ENCODE results near the gene BMP10. TPM values are rescaled to one million over a fixed set of nuclear protein-coding genes. Genes with fewer than 3 reads are reported as not detected.

BMP10 gene
- total and polyA plus RNA-seq, 2 of the 13 experiments (the other 11 are each of a cell fraction or from before 2014, with no cell fraction given): not detected

DNA sequence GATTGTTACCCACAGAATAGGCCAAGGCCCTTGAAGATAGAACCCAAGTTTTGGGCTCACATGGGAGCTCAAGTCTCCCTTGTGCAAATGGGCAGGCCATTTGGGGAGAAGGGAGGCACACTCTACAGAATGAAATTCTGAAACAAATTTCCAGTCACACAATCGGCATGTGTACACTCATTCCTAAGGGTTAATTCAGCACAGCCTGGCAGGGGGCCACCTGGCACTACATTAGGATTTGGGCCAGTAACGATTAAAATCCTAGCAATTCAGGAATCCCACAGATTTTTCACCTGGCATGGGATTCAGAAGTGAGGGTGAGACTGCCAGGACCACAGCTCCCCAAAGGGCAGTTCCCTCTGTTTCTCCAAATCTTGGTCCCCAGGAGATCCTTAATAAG, 46.4 kb downstream of the BMP10 start:
- no peak for FAIRE-seq
- no peak for ATAC-seq
- CTCF ChIA-PET (ENCODE audit: low intra/inter-chr PET ratio, low total read pairs): no interaction called here

DNA sequence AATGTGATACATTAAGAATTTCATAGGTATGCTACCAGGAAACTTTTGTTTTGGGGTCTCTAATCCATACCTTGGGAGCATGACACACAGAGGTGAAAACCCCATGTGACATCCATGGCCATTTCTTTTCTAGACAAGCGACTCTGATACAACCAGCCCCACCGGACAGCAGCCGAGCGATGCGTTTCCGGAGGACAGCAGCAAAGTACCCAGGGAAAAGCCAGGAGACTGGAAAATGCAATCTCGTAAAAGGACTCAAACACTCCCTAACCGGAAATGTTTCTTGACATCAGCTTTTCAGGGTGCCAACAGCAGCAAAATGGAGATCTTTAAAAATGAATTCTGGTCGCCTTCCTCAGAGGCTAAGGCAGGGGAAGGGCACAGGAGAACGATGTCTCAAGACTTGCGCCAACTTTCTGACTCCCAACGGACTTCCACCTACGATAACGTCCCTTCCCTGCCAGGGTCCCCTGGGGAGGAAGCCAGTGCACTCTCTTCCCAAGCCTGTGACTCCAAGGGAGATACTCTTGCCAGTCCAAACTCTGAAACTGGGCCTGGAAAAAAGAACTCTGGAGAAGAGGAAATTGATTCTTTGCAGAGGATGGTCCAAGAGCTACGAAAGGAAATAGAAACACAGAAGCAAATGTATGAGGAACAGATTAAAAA, 48.9 kb downstream of the BMP10 start:
- H3K4me2 ChIP-seq (ENCODE audit: low read depth, low read length): no peak overlapping the region
- in situ Hi-C loops (cut with HindIII; ENCODE audit: extremely low pct_ligation_motif_present, low pct_unique_long_range_greater_than_20kb) (no loop called here), intact Hi-C loops (cut with micrococcal nuclease; ENCODE audit: unreplicated experiment) (no loop called here)
- H3K4me3 ChIP-seq (replicated peaks in 1 of 3; ENCODE audit: insufficient read depth in 1 of 3, low read depth in 2 of 3, low read length in 3 of 3): no peak overlapping the region
- ChIA-PET CTCF (ENCODE audit: low intra/inter-chr PET ratio, low total read pairs) (no interaction called here), POLR2A (no interaction called here)
- no peaks in the 10 kb centered on the region for H3K4me1 ChIP-seq (ENCODE audit: insufficient read depth, low read length)
- H3K9ac ChIP-seq (ENCODE audit: insufficient read depth, low read depth, low read length): no peak overlapping the region
- no peak for FAIRE-seq
- no peak for ATAC-seq
- no peaks in the 10 kb centered on the region for H3K36me3 ChIP-seq (replicated peaks in 1 of 2; ENCODE audit: control insufficient read depth in 1 of 2, insufficient read depth in 2 of 2, low read length in 2 of 2)
- TF ChIP-seq KLF6 (CRISPR knock-in tag; IDR thresholded peaks at IDR 0.05) (no peak), CAMTA2 (CRISPR knock-in tag; IDR thresholded peaks at IDR 0.05; ENCODE audit: borderline replicate concordance) (no peak), MTF1 (CRISPR knock-in tag; IDR thresholded peaks at IDR 0.05) (no peak), ZNF446 (CRISPR knock-in tag; IDR thresholded peaks at IDR 0.05) (no peak), ZNF550 (CRISPR knock-in tag; IDR thresholded peaks at IDR 0.05; ENCODE audit: borderline replicate concordance) (no peak), CREB1 (IDR thresholded peaks at IDR 0.05) (no peak), CREB1 (CRISPR knock-in tag; IDR thresholded peaks at IDR 0.05) (no peak), SUZ12 (IDR thresholded peaks at IDR 0.05; ENCODE audit: low read depth, low read length) (no peak), MZF1 (CRISPR knock-in tag; IDR thresholded peaks at IDR 0.05; ENCODE audit: borderline replicate concordance) (no peak), BRCA1 (CRISPR knock-in tag; IDR thresholded peaks at IDR 0.05) (no peak), KLF11 (CRISPR knock-in tag; IDR thresholded peaks at IDR 0.05) (no peak), ZNF552 (CRISPR knock-in tag; IDR thresholded peaks at IDR 0.05; ENCODE audit: borderline replicate concordance) (no peak), GATA4 (IDR thresholded peaks at IDR 0.05; ENCODE audit: borderline replicate concordance, low read depth) (no peak), MYNN (CRISPR knock-in tag; IDR thresholded peaks at IDR 0.05; ENCODE audit: low read depth) (no peak)
- TF ChIP-seq, protein P1, sequence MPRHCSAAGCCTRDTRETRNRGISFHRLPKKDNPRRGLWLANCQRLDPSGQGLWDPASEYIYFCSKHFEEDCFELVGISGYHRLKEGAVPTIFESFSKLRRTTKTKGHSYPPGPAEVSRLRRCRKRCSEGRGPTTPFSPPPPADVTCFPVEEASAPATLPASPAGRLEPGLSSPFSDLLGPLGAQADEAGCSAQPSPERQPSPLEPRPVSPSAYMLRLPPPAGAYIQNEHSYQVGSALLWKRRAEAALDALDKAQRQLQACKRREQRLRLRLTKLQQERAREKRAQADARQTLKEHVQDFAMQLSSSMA (CRISPR knock-in tag; IDR thresholded peaks at IDR 0.05): no peak
- TF ChIP-seq, protein P2, sequence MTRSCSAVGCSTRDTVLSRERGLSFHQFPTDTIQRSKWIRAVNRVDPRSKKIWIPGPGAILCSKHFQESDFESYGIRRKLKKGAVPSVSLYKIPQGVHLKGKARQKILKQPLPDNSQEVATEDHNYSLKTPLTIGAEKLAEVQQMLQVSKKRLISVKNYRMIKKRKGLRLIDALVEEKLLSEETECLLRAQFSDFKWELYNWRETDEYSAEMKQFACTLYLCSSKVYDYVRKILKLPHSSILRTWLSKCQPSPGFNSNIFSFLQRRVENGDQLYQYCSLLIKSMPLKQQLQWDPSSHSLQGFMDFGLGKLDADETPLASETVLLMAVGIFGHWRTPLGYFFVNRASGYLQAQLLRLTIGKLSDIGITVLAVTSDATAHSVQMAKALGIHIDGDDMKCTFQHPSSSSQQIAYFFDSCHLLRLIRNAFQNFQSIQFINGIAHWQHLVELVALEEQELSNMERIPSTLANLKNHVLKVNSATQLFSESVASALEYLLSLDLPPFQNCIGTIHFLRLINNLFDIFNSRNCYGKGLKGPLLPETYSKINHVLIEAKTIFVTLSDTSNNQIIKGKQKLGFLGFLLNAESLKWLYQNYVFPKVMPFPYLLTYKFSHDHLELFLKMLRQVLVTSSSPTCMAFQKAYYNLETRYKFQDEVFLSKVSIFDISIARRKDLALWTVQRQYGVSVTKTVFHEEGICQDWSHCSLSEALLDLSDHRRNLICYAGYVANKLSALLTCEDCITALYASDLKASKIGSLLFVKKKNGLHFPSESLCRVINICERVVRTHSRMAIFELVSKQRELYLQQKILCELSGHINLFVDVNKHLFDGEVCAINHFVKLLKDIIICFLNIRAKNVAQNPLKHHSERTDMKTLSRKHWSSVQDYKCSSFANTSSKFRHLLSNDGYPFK (CRISPR knock-in tag; IDR thresholded peaks at IDR 0.05; ENCODE audit: borderline replicate concordance): no peak
- 60% methylated on average over 15 of the region's 15 CpGs for WGBS (ENCODE audit: low lambda C conversion rate)
- peaks cover 2 to 32% of the 10 kb centered on the region in 2 experiments; a peak in 2 of 5 replicates for H3K27me3 ChIP-seq (ENCODE audit: control insufficient read depth in 1 of 2, insufficient read depth in 2 of 2, low read length in 2 of 2)
- H3K79me2 ChIP-seq (ENCODE audit: insufficient read depth, low read length): no peaks in the 10 kb centered on the region
- no peak overlapping the region for H2AFZ ChIP-seq (ENCODE audit: low read length)
- no peaks in the 10 kb centered on the region for H3K9me3 ChIP-seq (ENCODE audit: low read length)
- DNase-seq (ENCODE audit: low spot score): no peak
- no TSS peak for BruUV-seq (replicated peaks)
- no peaks in the 10 kb centered on the region for H4K20me1 ChIP-seq (ENCODE audit: insufficient read depth, low read length)
- H3K27ac ChIP-seq (ENCODE audit: extremely low read length, insufficient read depth, low read length): no peak overlapping the region

More for the DNA sequence above, 46.4 kb downstream of the BMP10 start:
- H4K20me1 ChIP-seq (ENCODE audit: insufficient read depth, low read length): no peaks in the 10 kb centered on the region
- no peaks in the 10 kb centered on the region for H3K9me3 ChIP-seq (ENCODE audit: low read length)
- H3K27me3 ChIP-seq (ENCODE audit: control insufficient read depth in 1 of 2, insufficient read depth in 2 of 2, low read length in 2 of 2): peaks cover 0 to 26% of the 10 kb centered on the region in 2 experiments; a peak in 2 of 5 replicates
- H3K4me1 ChIP-seq (ENCODE audit: insufficient read depth, low read length): peaks cover 9% of the 10 kb centered on the region; the same call in 1 of the 2 replicates
- no TSS peak for BruUV-seq (replicated peaks)
- H3K9ac ChIP-seq (ENCODE audit: insufficient read depth, low read depth, low read length): no peak overlapping the region
- 22% methylated on average over 2 of the region's 2 CpGs for WGBS (ENCODE audit: low lambda C conversion rate)
- intact Hi-C loops (cut with micrococcal nuclease; ENCODE audit: unreplicated experiment): no loop called here
- no peaks in the 10 kb centered on the region for H3K79me2 ChIP-seq (ENCODE audit: insufficient read depth, low read length)
- no peak for DNase-seq (ENCODE audit: low spot score)
- POLR2A ChIA-PET: no interaction called here
- no peak overlapping the region for H2AFZ ChIP-seq (ENCODE audit: low read length)
- no peak overlapping the region for H3K27ac ChIP-seq (ENCODE audit: extremely low read length, insufficient read depth, low read length)
- H3K36me3 ChIP-seq (replicated peaks in 1 of 2; ENCODE audit: control insufficient read depth in 1 of 2, insufficient read depth in 2 of 2, low read length in 2 of 2): no peaks in the 10 kb centered on the region
- H3K4me3 ChIP-seq (replicated peaks in 1 of 3; ENCODE audit: insufficient read depth in 1 of 3, low read depth in 2 of 3, low read length in 3 of 3): no peak overlapping the region
- in situ Hi-C loops (cut with HindIII; ENCODE audit: extremely low pct_ligation_motif_present, low pct_unique_long_range_greater_than_20kb): no loop called here
- no peak for TF ChIP-seq GATAD2A (CRISPR knock-in tag; IDR thresholded peaks at IDR 0.05)
- TF ChIP-seq SMARCC2 (IDR thresholded peaks at IDR 0.05): no peak
- no peak for TF ChIP-seq ZNF75D (CRISPR knock-in tag; IDR thresholded peaks at IDR 0.05; ENCODE audit: borderline replicate concordance)
- TF ChIP-seq ZNF737 (CRISPR knock-in tag; IDR thresholded peaks at IDR 0.05; ENCODE audit: borderline replicate concordance): no peak
- H3K4me2 ChIP-seq (ENCODE audit: low read depth, low read length): no peak overlapping the region

Measured in HepG2 (cell line).